Ovary (tissue), 9 donors: Measurements from ENCODE around the gene PID1. TPM values are rescaled to one million over a fixed set of nuclear protein-coding genes. Genes with fewer than 3 reads are reported as not detected.

Experiments used
- polyA plus RNA-seq, 2 donors: library from polyadenylated mRNA; stranded (reverse); fragments of 200-250 nt in 1 of 2; fragments of 350-450 nt in 1 of 2; fragmentation: Illumina TruSeq in 1 of 2; extraction: RNeasy Lipid Tissue Mini Kit (QIAGEN cat#74804) in 1 of 2; gene quantifications; one replicate each; pipeline ENCODE4 v1.2.3, GENCODE V29; 2013 to 2014
- small RNA-seq: library from RNA; depleted of rRNA; stranded (forward); fragments of <200 nt; gene quantifications from one replicate; pipeline ENCODE3, GENCODE V24; 2016
- total RNA-seq, 7 donors: library from RNA; depleted of rRNA in 2 of 7; stranded (reverse); fragments of >200 nt in 2 of 7; fragmentation: NEBNext Ultra II Directional in 3 of 7; extraction: Animal tissue kit (Norgen Biotek cat#: 25700) in 3 of 7; gene quantifications; one replicate each; pipeline versions ENCODE4 v1.1.0 to v1.2.4, GENCODE V29; 2016 to 2023
- donor health status: DM: no; HTN: no; CAD: no; lungs with moderate emphysema.
- donor health status: DM: no; HTN: no; CAD: no.
- donor health status: Bipolar disorder and iron deficiency.
- donor health status: DM: yes; HTN: yes; CAD: no.
- donor health status: DM: no; HTN: no; CAD: no.
- donor health status: DM: yes; HTN: yes; CAD: no.

Gene PID1
- total and polyA plus RNA-seq, 9 donors, result 19.8 to 66.1 (median 32.4) TPM

Small RNA genes within 50 kb of the gene (small RNA-seq; reads per million reads assigned to genes)
- not detected for gene RN7SKP283
